GM12878 (cell line): Measurements from ENCODE around the gene DDIT4. TPM values are rescaled to one million over a fixed set of nuclear protein-coding genes. Genes with fewer than 3 reads are reported as not detected.

Source experiments
- ATAC-seq: fragments of 200-7000 bp; cut with Tn5 transposase; 3 replicates; pipeline ENCODE4 v1.9.1; 2020; ENCODE audit warnings: mild to moderate bottlenecking, moderate library complexity
- BruUV-seq: library from RNA; stranded (reverse); fragments of 400-500 nt; replicated peaks from 2 replicates; lab custom pipeline; 2021; lab: Mats Ljungman, UMichigan
- CTCF ChIA-PET: fragments of 300-600 bp; sonication (Branson Sonifier 250); formaldehyde crosslinking; extraction: SDS; loops from one replicate; lab custom pipeline; 2021; ENCODE audit warnings: inconsistent platforms; lab: Yijun Ruan, JAX
- POLR2A ChIA-PET: fragments of 350-600 bp; formaldehyde crosslinking; extraction: SDS; loops from one replicate; lab custom pipeline; 2021; ENCODE audit warnings: inconsistent platforms; lab: Charles Lee
- RAD21 ChIA-PET: fragments of 300-600 bp; sonication (Branson Sonifier 250); formaldehyde crosslinking; loops from one replicate; lab custom pipeline; 2023; ENCODE audit warnings: antibody characterized with exemption; ENCODE audit not compliant: unreplicated experiment; lab: Charles Lee
- SMC1A ChIA-PET: fragments of 300-600 bp; sonication (Branson Sonifier 250); formaldehyde crosslinking; loops from one replicate; lab custom pipeline; 2023; ENCODE audit not compliant: unreplicated experiment, uncharacterized antibody; lab: Charles Lee
- DNase-seq: peaks from one replicate; pipeline ENCODE4 v3.0.0-alpha.2; 2011; ENCODE audit warnings: low read depth, low spot score
- FAIRE-seq: peaks from 3 replicates; lab custom pipeline; 2011; peaks lifted over from hg19 to GRCh38; lab: Jason Lieb, UNC
- H2AFZ ChIP-seq: 2 replicates; pipeline ENCODE4 v1.6.0; 2011; ENCODE audit warnings: low read depth, low read length, control low read depth; ENCODE audit not compliant: control insufficient read depth
- H3K27ac ChIP-seq: 2 replicates; pipeline ENCODE4 v1.5.1; 2011; ENCODE audit warnings: control low read depth; ENCODE audit not compliant: control insufficient read depth, insufficient read depth
- H3K27me3 ChIP-seq, 2 experiments: replicated peaks in 1 of 2; 2 replicates each; pipeline versions ENCODE4 v1.6.0 to v1.6.1; 2011; ENCODE audit warnings: low read length in 1 of 2; ENCODE audit not compliant: control insufficient read depth in 2 of 2, insufficient read depth in 2 of 2
- H3K36me3 ChIP-seq, 2 experiments: 2 replicates each; pipeline ENCODE4 v1.5.1; 2011; ENCODE audit warnings: low read length in 1 of 2; ENCODE audit not compliant: control insufficient read depth in 2 of 2, insufficient read depth in 2 of 2
- H3K4me1 ChIP-seq: 2 replicates; pipeline ENCODE4 v1.6.1; 2011; ENCODE audit warnings: mild to moderate bottlenecking, low read length, moderate library complexity, mixed read lengths; ENCODE audit not compliant: control insufficient read depth, insufficient read depth
- H3K4me2 ChIP-seq: 2 replicates; pipeline ENCODE4 v1.6.0; 2011; ENCODE audit warnings: control low read depth; ENCODE audit not compliant: control insufficient read depth, insufficient read depth
- H3K4me3 ChIP-seq: fragments of 200-600 bp; sonication (generic); 2 replicates; pipeline ENCODE4 v1.5.1; 2016
- H3K79me2 ChIP-seq: 2 replicates; pipeline ENCODE4 v1.6.0; 2011; ENCODE audit warnings: low read length; ENCODE audit not compliant: control insufficient read depth, insufficient read depth
- H3K9ac ChIP-seq: 2 replicates; pipeline ENCODE4 v1.8.0; 2011; ENCODE audit warnings: low read length, control low read depth, mixed read lengths; ENCODE audit not compliant: control insufficient read depth, insufficient read depth
- H3K9me3 ChIP-seq: replicated peaks from 3 replicates; pipeline ENCODE4 v1.5.1; 2011; ENCODE audit warnings: mild to moderate bottlenecking, low read length; ENCODE audit not compliant: control insufficient read depth, insufficient read depth
- H4K20me1 ChIP-seq: 2 replicates; pipeline ENCODE4 v1.6.0; 2011; ENCODE audit not compliant: control insufficient read depth, insufficient read depth
- HSF1 ChIP-seq: fragments of 150-350 bp; IDR thresholded peaks from 2 replicates; pipeline ENCODE4 v1.6.1; 2014; ENCODE audit warnings: mild to moderate bottlenecking, low read depth, low read length
- IKZF1 ChIP-seq: fragments of 450-650 bp; conservative IDR thresholded peaks from 2 replicates; pipeline ENCODE4 v1.6.1; 2017; ENCODE audit warnings: antibody characterized with exemption, mild to moderate bottlenecking
- IKZF2 ChIP-seq, 2 experiments: fragments of 450-650 bp; IDR thresholded peaks; 2 replicates each; pipeline ENCODE4 v1.6.1; 2017; ENCODE audit warnings: mild to moderate bottlenecking in 2 of 2, moderate library complexity in 2 of 2
- LARP7 ChIP-seq: fragments of 450-650 bp; IDR thresholded peaks from 2 replicates; pipeline ENCODE4 v1.6.1; 2017; ENCODE audit warnings: mild to moderate bottlenecking
- MTA2 ChIP-seq: fragments of 450-650 bp; IDR thresholded peaks from 2 replicates; pipeline ENCODE4 v1.6.1; 2016; ENCODE audit warnings: low read depth, mild to moderate bottlenecking, moderate library complexity
- NFXL1 ChIP-seq: fragments of 450-650 bp; IDR thresholded peaks from 2 replicates; pipeline ENCODE4 v1.6.1; 2017; ENCODE audit warnings: antibody characterized with exemption, mild to moderate bottlenecking, borderline replicate concordance
- RELB ChIP-seq: fragments of 450-650 bp; IDR thresholded peaks from 2 replicates; pipeline ENCODE4 v1.6.1; 2017; ENCODE audit warnings: low read depth, mild to moderate bottlenecking, moderate library complexity
- SPI1 ChIP-seq: IDR thresholded peaks from 2 replicates; pipeline ENCODE4 v1.6.1; 2011; ENCODE audit warnings: low read depth, mild to moderate bottlenecking, low read length, moderate library complexity, borderline replicate concordance; ENCODE audit not compliant: insufficient read depth
- TARDBP ChIP-seq: IDR thresholded peaks from 2 replicates; pipeline ENCODE4 v1.6.1; 2016; ENCODE audit warnings: borderline replicate concordance
- USF2 ChIP-seq: IDR thresholded peaks from 2 replicates; pipeline ENCODE4 v1.6.1; 2011; ENCODE audit warnings: low read depth, low read length, improper control_type of control experiment, borderline replicate concordance
- ZNF217 ChIP-seq: fragments of 450-650 bp; IDR thresholded peaks from 2 replicates; pipeline ENCODE4 v1.6.1; 2017; ENCODE audit warnings: antibody characterized with exemption, mild to moderate bottlenecking
- ZNF687 ChIP-seq: fragments of 450-650 bp; IDR thresholded peaks from 2 replicates; pipeline ENCODE4 v1.6.1; 2017; ENCODE audit warnings: mild to moderate bottlenecking, moderate library complexity
- WGBS: methylation state at CpG from one replicate; pipeline ENCODE4 v1.1.6; 2016; ENCODE audit warnings: low lambda C conversion rate; ENCODE audit not compliant: insufficient replicate concordance, insufficient coverage; ENCODE audit errors: missing lambda C conversion rate; 5-methylcytosine and 5-hydroxymethylcytosine counted together
- in situ Hi-C: fragments of 300-500 bp; cut with MboI; formaldehyde crosslinking; loops from 9 replicates; pipeline ENCODE4 v1.14.3; 2018; ENCODE audit warnings: mixed read lengths
- intact Hi-C: fragments of 100-400 bp; cut with micrococcal nuclease; formaldehyde crosslinking; loops from one replicate; pipeline ENCODE4 v1.14.2; 2022; ENCODE audit not compliant: unreplicated experiment
- polyA plus RNA-seq, 11 experiments: library from polyadenylated mRNA; depleted of rRNA in 4 of 11; unstranded in 6 of 11; stranded (reverse) in 5 of 11; fragments of >200 nt; fragmentation: Nextera tagmentation in 4 of 11; fragmentation: Illumina TruSeq in 1 of 11; extraction: Ambion mirVana in 4 of 11; extraction: Trizol in 1 of 11; gene quantifications; 1 replicate in 1 of 11; 2 replicates in 10 of 11; pipeline versions ENCODE4 v1.2.1 to v1.2.3, GENCODE V29; 2011 to 2016; ENCODE audit warnings: inconsistent platforms in 2 of 11, missing spikeins in 2 of 11, low read depth in 1 of 11
- total RNA-seq, 4 experiments: library from RNA; depleted of rRNA in 3 of 4; stranded (reverse); fragments of >200 nt in 3 of 4; fragmentation: Illumina TruSeq in 1 of 4; extraction: Trizol in 1 of 4; gene quantifications; 2 replicates each; pipeline versions ENCODE4 v1.2.1 to v1.2.3, GENCODE V29; 2013 to 2021

The DDIT4 gene
- total and polyA plus RNA-seq, 10 of the 15 experiments (the other 5 are each of a cell fraction or from before 2014, with no cell fraction given), result 2.1 to 277 (median 183) TPM

- TF ChIP-seq ZNF687 (no peak), LARP7 (0 out of 2 replicates have a peak, but pooled peaks have one; percentile 23), RELB (peak; percentile 25; the same call in 1 of the 2 replicates), USF2 (no peak), TARDBP (no peak), IKZF2 (IDR thresholded peaks at IDR 0.05) (peak in 1 of 2 experiments; percentile 40; a peak in 2 of 4 replicates), IKZF1 (no peak), SPI1 (0 out of 2 replicates have a peak, but pooled peaks have one; percentile 4), HSF1 (no peak), NFXL1 (no peak), MTA2 (0 out of 2 replicates have a peak, but pooled peaks have one; percentile 14), ZNF217 (0 out of 2 replicates have a peak, but pooled peaks have one; percentile 34)
- ChIA-PET SMC1A (interaction anchor here (1.0 to 7.4 kb wide), 16 partner anchors 10 to 186 kb away, joined by 3 to 103 read pairs (median 7); partner anchors contain the start of genes ANAPC16, ASCC1 and DDIT4), RAD21 (interaction anchor here (0.8 to 8.4 kb wide), 13 partner anchors 10 to 269 kb away, joined by 3 to 137 read pairs (median 14); partner anchors contain the start of genes ANAPC16, ASCC1 and DDIT4), CTCF (interaction anchor here (1.0 to 7.4 kb wide), 13 partner anchors 11 to 270 kb away, joined by 3 to 59 read pairs (median 5); partner anchors contain the start of gene DDIT4), POLR2A (interaction anchor here (0.6 to 6.6 kb wide), 16 partner anchors 11 to 1027 kb away, joined by 3 to 120 read pairs (median 10); partner anchors contain the start of gene DDIT4)
- Histone ChIP-seq H3K36me3 (no peaks in the 10 kb centered on the region), H3K9me3 (no peaks in the 10 kb centered on the region), H3K27ac (peak overlapping the region; percentile 89), H3K4me3 (peak overlapping the region; percentile 76), H3K9ac (peak overlapping the region; percentile 74), H3K27me3 (no peaks in the 10 kb centered on the region), H2AFZ (no peak overlapping the region), H3K79me2 (peaks cover 8% of the 10 kb centered on the region), H4K20me1 (no peaks in the 10 kb centered on the region), H3K4me2 (peak overlapping the region; percentile 94), H3K4me1 (peaks cover 56% of the 10 kb centered on the region)
- ATAC-seq (no peak), DNase-seq (no peak), FAIRE-seq (peak; percentile 59)
- intact Hi-C loops, result loop anchor here (1.0 kb wide), 1 partner anchor 45 kb away; the partner anchor contains the start of gene DDIT4
- WGBS, result 0% methylated on average over 10 of the region's 10 CpGs
- BruUV-seq, result TSS peak; percentile 88
- in situ Hi-C loops, result no loop called here
Measured at GRCh38 chr10:72318418-72319262, 44.9 kb downstream of the DDIT4 start.
